NCI-H2171 (cell line): ENCODE data around the gene ANK2.
A peak's percentile ranks its signal among the peaks of the same experiment; 100 is the strongest.
"Not testable (repeated sequence)": the region's sequence is repeated elsewhere in the genome, so short reads cannot be mapped to it uniquely, and the experiment has no call there.

Experiments
- DNase-seq: peaks from one replicate; lab custom pipeline; 2025; lab: John Stamatoyannopoulos, UW

Gene ANK2

GRCh38 chr4:113209652-113210320 is 160.3 kb downstream of the ANK2 start:
- no peak for DNase-seq

- DNase-seq: no peak
These were observed 163.2 kb downstream of the ANK2 start for GRCh38 chr4:113212613-113213012.

- DNase-seq: no peak
These were observed 172.5 kb downstream of the ANK2 start for GRCh38 chr4:113221990-113222389.

GRCh38 chr4:113222471-113222870 is 173.0 kb downstream of the ANK2 start:
- DNase-seq: no peak

GRCh38 chr4:113223001-113223400 is 173.5 kb downstream of the ANK2 start:
- no peak for DNase-seq

GRCh38 chr4:113232194-113232593 is 182.7 kb downstream of the ANK2 start:
- DNase-seq: no peak

- DNase-seq: no peak
These were observed 187.5 kb downstream of the ANK2 start for GRCh38 chr4:113236916-113237315.

- DNase-seq: no peak
These were observed 193.9 kb downstream of the ANK2 start for GRCh38 chr4:113243312-113243711.

GRCh38 chr4:113244747-113245146 is 195.3 kb downstream of the ANK2 start:
- DNase-seq: not testable (repeated sequence)

GRCh38 chr4:113248320-113248719 is 198.9 kb downstream of the ANK2 start:
- no peak for DNase-seq

- no peak for DNase-seq
These were observed 206.2 kb downstream of the ANK2 start for GRCh38 chr4:113255628-113256027.

GRCh38 chr4:113256946-113257345 is 207.5 kb downstream of the ANK2 start:
- no peak for DNase-seq

- DNase-seq: no peak
These were observed 211.2 kb downstream of the ANK2 start for GRCh38 chr4:113260688-113261087.

GRCh38 chr4:113263274-113263673 is 213.8 kb downstream of the ANK2 start:
- no peak for DNase-seq

GRCh38 chr4:113270520-113271319 is 221.3 kb downstream of the ANK2 start:
- DNase-seq: no peak

GRCh38 chr4:113272523-113272922 is 223.1 kb downstream of the ANK2 start:
- DNase-seq: no peak

GRCh38 chr4:113273721-113274220 is 224.3 kb downstream of the ANK2 start:
- no peak for DNase-seq

GRCh38 chr4:113276464-113277170 is 227.2 kb downstream of the ANK2 start:
- DNase-seq: no peak

- peak; percentile 30 for DNase-seq
These were observed 229.0 kb downstream of the ANK2 start for GRCh38 chr4:113278324-113278934.

GRCh38 chr4:113285501-113285900 is 236.0 kb downstream of the ANK2 start:
- DNase-seq: no peak

GRCh38 chr4:113288257-113288656 is 238.8 kb downstream of the ANK2 start:
- DNase-seq: no peak

- DNase-seq: no peak
These were observed 239.2 kb downstream of the ANK2 start for GRCh38 chr4:113288696-113289095.
